Stimulated activated CD4-positive, alpha-beta T cell treated with anti-CD3 and anti-CD28 coated beads, Interleukin-1b, Interleukin-23, amount 100 ng/mL, for 24 hours (primary cell): Measurements from ENCODE around the gene STAT2.

Experiments
- DNase-seq, 4 experiments: peaks; one replicate each; pipeline ENCODE4 v3.0.0-alpha.2; 2020; ENCODE audit warnings: low read depth in 4 of 4, low spot score in 1 of 4

Gene STAT2

DNA sequence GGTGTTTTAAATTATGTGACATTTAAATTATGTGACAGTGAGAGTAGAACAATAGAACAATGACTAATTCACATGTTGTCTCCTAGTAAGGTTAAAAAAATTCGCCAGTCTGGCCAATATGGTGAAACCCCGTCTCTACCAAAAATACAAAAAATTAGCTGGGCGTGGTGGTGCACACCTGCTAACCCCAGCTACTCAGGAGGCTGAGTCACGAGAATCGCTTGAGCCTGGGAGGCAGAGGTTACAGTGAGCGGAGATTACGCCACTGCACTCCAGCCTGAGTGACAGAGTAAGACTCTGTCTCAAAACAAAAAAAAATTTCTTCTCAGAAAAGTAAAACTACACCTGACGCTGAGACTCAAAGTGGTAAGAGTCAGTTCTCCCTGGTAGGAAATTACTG is 62.5 kb downstream of the STAT2 start:
- DNase-seq, result no peak

GRCh38 chr12:56296295-56296694 is 63.6 kb downstream of the STAT2 start:
- DNase-seq, result no peak

DNA sequence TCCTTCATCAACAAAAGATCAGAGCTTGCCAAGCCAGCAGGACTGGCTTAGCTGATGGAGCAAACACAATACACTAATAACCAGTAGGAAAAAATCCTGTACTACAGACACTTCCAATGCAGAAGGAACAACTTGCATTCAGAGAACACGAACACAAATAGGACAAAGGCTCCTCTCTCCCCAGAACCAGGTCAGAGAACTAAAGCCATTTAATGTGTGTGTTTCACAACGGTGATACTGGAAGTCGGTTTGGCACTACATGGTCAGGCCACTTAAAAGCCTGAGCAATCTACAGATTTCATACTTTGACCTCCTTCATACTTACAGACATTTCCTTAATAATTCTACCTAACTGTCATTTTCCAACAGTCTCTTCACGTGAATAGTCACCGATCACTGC is 66.1 kb downstream of the STAT2 start:
- no peak for DNase-seq
